Activated naive CD8-positive, alpha-beta T cell treated with anti-CD3 and anti-CD28 coated beads for 36 hours (primary cell): ENCODE data around the gene TTLL8. TPM values are rescaled to one million over a fixed set of nuclear protein-coding genes. Genes with fewer than 3 reads are reported as not detected.

Experiments used
- DNase-seq: peaks from one replicate; pipeline ENCODE4 v3.0.0; 2021
- H3K27ac Mint-ChIP-seq: one replicate; pipeline ENCODE4 v1.8.0; 2022; ENCODE audit warnings: mild to moderate bottlenecking, moderate library complexity, mixed read lengths
- H3K27me3 Mint-ChIP-seq: one replicate; pipeline ENCODE4 v1.8.0; 2022; ENCODE audit warnings: mild to moderate bottlenecking, mixed read lengths
- H3K36me3 Mint-ChIP-seq: one replicate; pipeline ENCODE4 v1.8.0; 2021; ENCODE audit warnings: mild to moderate bottlenecking, mixed read lengths
- H3K4me1 Mint-ChIP-seq: one replicate; pipeline ENCODE4 v1.8.0; 2021; ENCODE audit warnings: mixed read lengths
- H3K4me3 Mint-ChIP-seq: one replicate; pipeline ENCODE4 v1.8.0; 2022; ENCODE audit warnings: mild to moderate bottlenecking, moderate library complexity, mixed read lengths
- H3K9me3 Mint-ChIP-seq: one replicate; pipeline ENCODE4 v1.8.0; 2022; ENCODE audit warnings: mixed read lengths
- total RNA-seq, 2 experiments: library from RNA; stranded (reverse); gene quantifications; one replicate each; pipeline ENCODE4 v1.2.3, GENCODE V29; 2021

Gene TTLL8
- total RNA-seq, 2 experiments from 2014 or later, result not detected

GRCh38 chr22:50014053-50014501, 44.0 kb downstream of the TTLL8 start:
- peak overlapping the region; percentile 34 for H3K4me3 Mint-ChIP-seq
- no peak overlapping the region for H3K27ac Mint-ChIP-seq
- peaks cover 1% of the 10 kb centered on the region for H3K9me3 Mint-ChIP-seq
- no peaks in the 10 kb centered on the region for H3K36me3 Mint-ChIP-seq
- DNase-seq, result no peak
- peaks cover 43% of the 10 kb centered on the region for H3K4me1 Mint-ChIP-seq
- peaks cover 20% of the 10 kb centered on the region for H3K27me3 Mint-ChIP-seq

- no peak for DNase-seq
- Mint-ChIP-seq H3K4me3 (peak within 1 kb of the TSS; percentile 50), H3K27ac (no peak within 1 kb of the TSS)
Observed at GRCh38 chr22:50012211-50013181, 45.6 kb downstream of the TTLL8 start, which contains the start of gene IL17REL. Gene IL17REL (minus strand): TSS chr22:50012765. CDS start chr22:50012646, 119 bp downstream.

GRCh38 chr22:50011447-50012210, 46.5 kb downstream of the TTLL8 start:
- peak overlapping the region; percentile 58 for H3K27ac Mint-ChIP-seq
- DNase-seq, result no peak
- peak overlapping the region; percentile 50 for H3K4me3 Mint-ChIP-seq

More at GRCh38 chr22:50012211-50013181, 45.6 kb downstream of the TTLL8 start, which contains the start of gene IL17REL:
- peaks cover 20% of the 10 kb centered on the region for H3K27me3 Mint-ChIP-seq
- H3K9me3 Mint-ChIP-seq, result no peaks in the 10 kb centered on the region
- no peaks in the 10 kb centered on the region for H3K36me3 Mint-ChIP-seq
- peaks cover 31% of the 10 kb centered on the region for H3K4me1 Mint-ChIP-seq

GRCh38 chr22:50010676-50011446, 47.2 kb downstream of the TTLL8 start:
- Mint-ChIP-seq H3K4me3 (peak overlapping the region; percentile 50), H3K9me3 (no peaks in the 10 kb centered on the region), H3K36me3 (no peaks in the 10 kb centered on the region), H3K27me3 (peaks cover 20% of the 10 kb centered on the region), H3K4me1 (peaks cover 16% of the 10 kb centered on the region), H3K27ac (peak overlapping the region; percentile 58)
- DNase-seq, result peak; percentile 67

More at GRCh38 chr22:50011447-50012210, 46.5 kb downstream of the TTLL8 start:
- peaks cover 20% of the 10 kb centered on the region for H3K27me3 Mint-ChIP-seq
- H3K9me3 Mint-ChIP-seq, result no peaks in the 10 kb centered on the region
- peaks cover 22% of the 10 kb centered on the region for H3K4me1 Mint-ChIP-seq
- H3K36me3 Mint-ChIP-seq, result no peaks in the 10 kb centered on the region

- Mint-ChIP-seq H3K27ac (no peak overlapping the region), H3K4me3 (no peak overlapping the region), H3K9me3 (no peaks in the 10 kb centered on the region), H3K4me1 (peaks cover 14% of the 10 kb centered on the region), H3K27me3 (peaks cover 20% of the 10 kb centered on the region), H3K36me3 (no peaks in the 10 kb centered on the region)
- no peak for DNase-seq
Observed at GRCh38 chr22:50009765-50010675, 48.1 kb downstream of the TTLL8 start.

- H3K9me3 Mint-ChIP-seq, result no peaks in the 10 kb centered on the region
- H3K4me3 Mint-ChIP-seq, result no peak overlapping the region
- peaks cover 20% of the 10 kb centered on the region for H3K27me3 Mint-ChIP-seq
- no peak overlapping the region for H3K27ac Mint-ChIP-seq
- no peaks in the 10 kb centered on the region for H3K36me3 Mint-ChIP-seq
- no peak for DNase-seq
- H3K4me1 Mint-ChIP-seq, result peaks cover 15% of the 10 kb centered on the region
Observed at GRCh38 chr22:50009251-50009650, 48.8 kb downstream of the TTLL8 start.

- Mint-ChIP-seq H3K4me3 (no peak overlapping the region), H3K27me3 (peaks cover 16% of the 10 kb centered on the region), H3K36me3 (no peaks in the 10 kb centered on the region), H3K27ac (no peak overlapping the region), H3K4me1 (peaks cover 15% of the 10 kb centered on the region), H3K9me3 (no peaks in the 10 kb centered on the region)
- no peak for DNase-seq
Observed at GRCh38 chr22:50008151-50009040, 49.7 kb downstream of the TTLL8 start.

GRCh38 chr22:50007057-50007511, 51.0 kb downstream of the TTLL8 start:
- no peaks in the 10 kb centered on the region for H3K36me3 Mint-ChIP-seq
- no peaks in the 10 kb centered on the region for H3K9me3 Mint-ChIP-seq
- peaks cover 15% of the 10 kb centered on the region for H3K4me1 Mint-ChIP-seq
- H3K27ac Mint-ChIP-seq, result no peak overlapping the region
- no peak overlapping the region for H3K4me3 Mint-ChIP-seq
- no peak for DNase-seq
- H3K27me3 Mint-ChIP-seq, result peaks cover 11% of the 10 kb centered on the region

- H3K27me3 Mint-ChIP-seq, result no peaks in the 10 kb centered on the region
Observed at GRCh38 chr22:50004918-50005317, 53.2 kb downstream of the TTLL8 start.

GRCh38 chr22:50002791-50003190, 55.3 kb downstream of the TTLL8 start:
- no peak overlapping the region for H3K27ac Mint-ChIP-seq
- no peaks in the 10 kb centered on the region for H3K9me3 Mint-ChIP-seq
- H3K4me3 Mint-ChIP-seq, result no peak overlapping the region
- H3K27me3 Mint-ChIP-seq, result peaks cover 10% of the 10 kb centered on the region
- peaks cover 3% of the 10 kb centered on the region for H3K4me1 Mint-ChIP-seq
- no peak for DNase-seq
- no peaks in the 10 kb centered on the region for H3K36me3 Mint-ChIP-seq

More at GRCh38 chr22:50004918-50005317, 53.2 kb downstream of the TTLL8 start:
- H3K4me3 Mint-ChIP-seq, result no peak overlapping the region
- no peaks in the 10 kb centered on the region for H3K36me3 Mint-ChIP-seq
- H3K9me3 Mint-ChIP-seq, result no peaks in the 10 kb centered on the region
- no peak overlapping the region for H3K27ac Mint-ChIP-seq
- DNase-seq, result no peak
- peaks cover 3% of the 10 kb centered on the region for H3K4me1 Mint-ChIP-seq

GRCh38 chr22:50001388-50002231, 56.5 kb downstream of the TTLL8 start:
- H3K27me3 Mint-ChIP-seq, result peaks cover 10% of the 10 kb centered on the region
- H3K9me3 Mint-ChIP-seq, result no peaks in the 10 kb centered on the region
- DNase-seq, result no peak
- H3K4me3 Mint-ChIP-seq, result no peak overlapping the region
- no peaks in the 10 kb centered on the region for H3K36me3 Mint-ChIP-seq
- H3K4me1 Mint-ChIP-seq, result peaks cover 3% of the 10 kb centered on the region
- H3K27ac Mint-ChIP-seq, result no peak overlapping the region
